Suprapubic skin (tissue), 4 donors: ENCODE results near the gene KDM2A. TPM values are rescaled to one million over a fixed set of nuclear protein-coding genes. Genes with fewer than 3 reads are reported as not detected.
A peak's percentile ranks its signal among the peaks of the same experiment; 100 is the strongest.

Experiments
- DNase-seq, 2 donors: peaks; one replicate each; pipeline ENCODE4 v3.0.0-alpha.2; 2019; ENCODE audit warnings: low spot score in 2 of 2
- H3K27ac ChIP-seq: fragments of 200-600 bp; sonication (generic); one replicate; pipeline ENCODE4 v1.5.1; 2019
- H3K27me3 ChIP-seq: fragments of 200-600 bp; sonication (generic); one replicate; pipeline ENCODE4 v1.5.1; 2019
- H3K36me3 ChIP-seq: fragments of 200-600 bp; sonication (generic); one replicate; pipeline ENCODE4 v1.5.1; 2019
- H3K4me1 ChIP-seq: fragments of 200-600 bp; sonication (generic); one replicate; pipeline ENCODE4 v1.5.1; 2019
- H3K4me3 ChIP-seq: fragments of 200-600 bp; sonication (generic); one replicate; pipeline ENCODE4 v1.5.1; 2019; ENCODE audit warnings: mild to moderate bottlenecking
- H3K9me3 ChIP-seq: fragments of 200-600 bp; sonication (generic); one replicate; pipeline ENCODE4 v1.5.1; 2019
- EP300 ChIP-seq: sonication (generic); formaldehyde crosslinking; IDR thresholded peaks from one replicate; pipeline ENCODE4 v1.6.1; 2017; ENCODE audit warnings: antibody characterized with exemption
- POLR2A ChIP-seq, 2 donors: fragments of 450-650 bp; IDR thresholded peaks; one replicate each; pipeline ENCODE4 v1.6.1; 2017; ENCODE audit warnings: antibody characterized with exemption in 2 of 2, mild to moderate bottlenecking in 2 of 2, moderate library complexity in 2 of 2
- POLR2AphosphoS5 ChIP-seq, 3 donors: sonication (generic); formaldehyde crosslinking; IDR thresholded peaks; one replicate each; pipeline ENCODE4 v1.6.1; 2017; ENCODE audit warnings: antibody characterized with exemption in 3 of 3
- WGBS: methylation state at CpG from one replicate; pipeline ENCODE4 v1.1.5; 2018; 5-methylcytosine and 5-hydroxymethylcytosine counted together
- total RNA-seq, 4 donors: library from RNA; depleted of rRNA; stranded (reverse); fragments of >200 nt; gene quantifications; one replicate each; pipeline ENCODE4 v1.1.0, GENCODE V29; 2016
- TF ChIP-seq, protein P1 (sequence below), 2 donors: fragments of 200-600 bp in 1 of 2; fragments of 450-650 bp in 1 of 2; sonication (generic) in 1 of 2; IDR thresholded peaks; one replicate each; pipeline ENCODE4 v1.5.1; 2016 to 2019; ENCODE audit warnings: antibody characterized with exemption in 2 of 2, mild to moderate bottlenecking in 1 of 2, moderate library complexity in 1 of 2

KDM2A gene
- total RNA-seq, 4 donors from 2014 or later: 76.0 to 142 (median 84.8) TPM

DNA sequence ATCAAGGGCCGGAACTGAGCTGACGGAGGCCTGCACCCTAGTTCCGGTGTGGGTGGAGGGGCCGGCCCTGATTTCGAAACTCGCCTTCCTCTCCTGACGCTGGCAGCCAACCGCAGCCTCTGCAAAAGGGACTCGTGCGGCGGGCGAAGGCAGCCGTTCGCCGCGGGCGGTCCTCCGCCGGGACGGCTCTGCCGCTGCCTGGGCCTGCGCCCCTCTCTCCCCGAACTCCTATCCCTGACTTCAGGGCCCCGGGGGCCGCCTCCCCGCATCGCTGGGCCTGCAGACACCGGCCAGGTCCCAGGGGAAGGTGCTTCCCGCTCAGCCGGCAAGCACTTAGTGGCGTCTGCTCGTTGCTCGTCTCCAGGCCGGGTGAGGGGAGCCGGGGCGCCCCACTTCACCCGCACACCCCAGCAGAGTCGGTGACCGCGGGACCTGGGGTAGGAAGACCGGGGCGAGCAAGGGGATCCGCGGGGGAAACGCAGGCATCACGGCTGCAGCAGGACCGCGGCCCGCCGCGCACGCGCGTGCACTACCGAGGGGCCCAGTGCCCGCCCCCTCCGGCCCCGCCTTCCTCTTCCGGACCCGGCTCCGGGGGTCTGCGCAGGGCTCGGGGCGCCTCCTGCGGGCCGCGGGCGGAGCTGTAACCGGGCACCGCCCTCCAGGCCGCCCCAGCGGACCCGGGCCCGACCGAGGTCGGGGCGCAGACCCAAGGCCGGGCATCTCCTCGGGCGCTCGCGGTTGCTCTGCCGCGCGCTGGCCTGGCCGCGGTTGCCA lies 169.6 kb downstream of the KDM2A start:
- Histone ChIP-seq H3K9me3 (no peaks in the 10 kb centered on the region), H3K27me3 (no peaks in the 10 kb centered on the region), H3K27ac (peak overlapping the region; percentile 98), H3K4me3 (peak overlapping the region; percentile 87), H3K36me3 (peaks cover 50% of the 10 kb centered on the region), H3K4me1 (peaks cover 62% of the 10 kb centered on the region)
- TF ChIP-seq, protein P1, sequence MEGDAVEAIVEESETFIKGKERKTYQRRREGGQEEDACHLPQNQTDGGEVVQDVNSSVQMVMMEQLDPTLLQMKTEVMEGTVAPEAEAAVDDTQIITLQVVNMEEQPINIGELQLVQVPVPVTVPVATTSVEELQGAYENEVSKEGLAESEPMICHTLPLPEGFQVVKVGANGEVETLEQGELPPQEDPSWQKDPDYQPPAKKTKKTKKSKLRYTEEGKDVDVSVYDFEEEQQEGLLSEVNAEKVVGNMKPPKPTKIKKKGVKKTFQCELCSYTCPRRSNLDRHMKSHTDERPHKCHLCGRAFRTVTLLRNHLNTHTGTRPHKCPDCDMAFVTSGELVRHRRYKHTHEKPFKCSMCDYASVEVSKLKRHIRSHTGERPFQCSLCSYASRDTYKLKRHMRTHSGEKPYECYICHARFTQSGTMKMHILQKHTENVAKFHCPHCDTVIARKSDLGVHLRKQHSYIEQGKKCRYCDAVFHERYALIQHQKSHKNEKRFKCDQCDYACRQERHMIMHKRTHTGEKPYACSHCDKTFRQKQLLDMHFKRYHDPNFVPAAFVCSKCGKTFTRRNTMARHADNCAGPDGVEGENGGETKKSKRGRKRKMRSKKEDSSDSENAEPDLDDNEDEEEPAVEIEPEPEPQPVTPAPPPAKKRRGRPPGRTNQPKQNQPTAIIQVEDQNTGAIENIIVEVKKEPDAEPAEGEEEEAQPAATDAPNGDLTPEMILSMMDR (IDR thresholded peaks at IDR 0.05): peak; percentile 35 to 45
- TF ChIP-seq EP300 (no peak), POLR2AphosphoS5 (IDR thresholded peaks at IDR 0.05) (peak in 2 of 3 donors; percentile 77 to 91), POLR2A (IDR thresholded peaks at IDR 0.05) (peak in 1 of 2 donors; percentile 27)
- no CpG with 5 or more reads among the region's 87 CpGs for WGBS
- peak; percentile 94 to 96 for DNase-seq

GRCh38 chr11:67289226-67289650 lies 170.2 kb downstream of the KDM2A start, which contains the start of gene ANKRD13D:
TSS of gene ANKRD13D (plus strand) at chr11:67289303. CDS start at chr11:67289461, 158 bp downstream.
- Histone ChIP-seq H3K36me3 (peaks cover 44% of the 10 kb centered on the region), H3K27me3 (no peaks in the 10 kb centered on the region), H3K4me1 (peaks cover 67% of the 10 kb centered on the region), H3K9me3 (no peaks in the 10 kb centered on the region), H3K27ac (peak within 1 kb of the TSS; percentile 98), H3K4me3 (peak within 1 kb of the TSS; percentile 87)
- peak in 1 of 2 donors; percentile 82 for DNase-seq
- WGBS: 0% methylated on average over 1 of the region's 56 CpGs
- no peak for TF ChIP-seq POLR2AphosphoS5 (IDR thresholded peaks at IDR 0.05)
- no peak for TF ChIP-seq POLR2A (IDR thresholded peaks at IDR 0.05)
- TF ChIP-seq, protein P1 (IDR thresholded peaks at IDR 0.05): no peak
- TF ChIP-seq EP300: no peak

DNA sequence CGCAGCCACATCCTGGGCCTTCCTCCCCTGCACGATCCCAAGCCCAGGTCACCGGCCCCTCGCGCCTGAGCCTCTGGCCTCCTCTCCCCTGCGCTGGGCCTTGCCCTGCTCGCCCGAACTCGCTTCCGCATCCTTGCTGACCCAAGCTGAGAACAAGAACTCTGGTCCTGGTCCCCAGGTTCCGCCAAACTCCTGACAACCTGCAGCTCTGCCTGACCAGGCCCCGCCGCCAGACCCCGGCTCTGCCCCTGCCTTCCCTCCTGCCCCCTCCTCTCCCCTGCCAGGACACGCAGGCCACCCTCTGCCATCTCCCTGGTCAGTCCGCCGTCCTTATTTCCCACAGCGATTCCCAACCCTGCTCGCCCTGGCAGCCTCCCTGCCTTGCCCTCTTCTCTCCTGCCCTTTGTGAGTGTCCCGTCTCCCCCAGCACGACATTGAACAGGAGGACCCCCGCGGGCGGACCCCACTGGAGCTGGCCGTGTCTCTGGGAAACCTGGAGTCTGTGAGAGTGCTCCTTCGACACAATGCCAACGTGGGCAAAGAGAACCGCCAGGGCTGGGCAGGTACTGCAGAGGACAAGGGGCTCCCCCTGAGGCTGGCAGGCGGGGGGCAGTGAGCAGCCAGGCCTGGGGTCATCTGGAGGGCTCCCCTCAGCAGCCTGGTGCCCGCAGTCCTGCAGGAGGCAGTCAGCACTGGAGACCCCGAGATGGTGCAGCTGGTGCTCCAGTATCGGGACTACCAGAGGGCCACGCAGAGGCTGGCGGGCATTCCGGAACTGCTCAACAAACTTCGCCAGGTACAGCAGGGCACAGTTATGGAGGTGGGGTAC lies 170.8 kb downstream of the KDM2A start:
- DNase-seq: peak in 1 of 2 donors; percentile 81
- 4% methylated on average over 24 of the region's 36 CpGs for WGBS
- H3K4me3 ChIP-seq: peak overlapping the region; percentile 87
- peak overlapping the region; percentile 98 for H3K27ac ChIP-seq
- no peak for TF ChIP-seq POLR2AphosphoS5 (IDR thresholded peaks at IDR 0.05)
- no peak for TF ChIP-seq POLR2A (IDR thresholded peaks at IDR 0.05)
- TF ChIP-seq, protein P1 (IDR thresholded peaks at IDR 0.05): no peak
- TF ChIP-seq EP300: no peak
- no peaks in the 10 kb centered on the region for H3K27me3 ChIP-seq
- H3K4me1 ChIP-seq: peaks cover 67% of the 10 kb centered on the region
- H3K9me3 ChIP-seq: no peaks in the 10 kb centered on the region
- H3K36me3 ChIP-seq: peaks cover 43% of the 10 kb centered on the region

- TF ChIP-seq EP300 (no peak), POLR2A (IDR thresholded peaks at IDR 0.05) (no peak), POLR2AphosphoS5 (IDR thresholded peaks at IDR 0.05) (no peak)
- TF ChIP-seq, protein P1 (IDR thresholded peaks at IDR 0.05): no peak
- Histone ChIP-seq H3K36me3 (peaks cover 42% of the 10 kb centered on the region), H3K27ac (peak overlapping the region; percentile 98), H3K27me3 (no peaks in the 10 kb centered on the region), H3K4me3 (peak overlapping the region; percentile 87), H3K9me3 (peaks cover 5% of the 10 kb centered on the region), H3K4me1 (peaks cover 67% of the 10 kb centered on the region)
- WGBS: 74% methylated on average over 7 of the region's 7 CpGs
- peak in 1 of 2 donors; percentile 71 for DNase-seq
Measured at GRCh38 chr11:67290801-67291200, 171.7 kb downstream of the KDM2A start.
